GM23338 (cell line): ENCODE data around the gene CDK17. TPM values are rescaled to one million over a fixed set of nuclear protein-coding genes. Genes with fewer than 3 reads are reported as not detected.

ENCODE experiments used
- ATAC-seq: fragments of 200-7000 bp; cut with Tn5 transposase; 3 replicates; pipeline ENCODE4 v1.9.1; 2020
- DNase-seq: peaks from one replicate; pipeline ENCODE4 v3.0.0-alpha.2; 2015; ENCODE audit warnings: low spot score
- H2AFZ ChIP-seq: fragments of 200-600 bp; sonication (generic); 2 replicates; pipeline ENCODE4 v1.8.0; 2016; ENCODE audit warnings: antibody characterized with exemption, mild to moderate bottlenecking, moderate library complexity
- H3F3A ChIP-seq: fragments of 200-600 bp; sonication (generic); replicated peaks from 2 replicates; pipeline ENCODE4 v1.8.0; 2017; ENCODE audit warnings: antibody characterized with exemption, mixed run types, low read depth
- H3K27ac ChIP-seq: fragments of 200-600 bp; sonication (generic); 2 replicates; pipeline ENCODE4 v1.6.1; 2016; ENCODE audit warnings: low read depth
- H3K27me3 ChIP-seq: fragments of 200-600 bp; sonication (generic); 2 replicates; pipeline ENCODE4 v1.8.0; 2016; ENCODE audit warnings: mild to moderate bottlenecking, mixed run types, moderate library complexity; ENCODE audit not compliant: insufficient read depth
- H3K36me3 ChIP-seq: fragments of 200-600 bp; sonication (generic); 2 replicates; pipeline ENCODE4 v1.8.0; 2016; ENCODE audit warnings: mild to moderate bottlenecking; ENCODE audit not compliant: insufficient read depth
- H3K4me1 ChIP-seq: fragments of 200-600 bp; sonication (generic); 2 replicates; pipeline ENCODE4 v1.8.0; 2016; ENCODE audit warnings: mild to moderate bottlenecking, moderate library complexity; ENCODE audit not compliant: insufficient read depth
- H3K4me2 ChIP-seq: fragments of 200-600 bp; sonication (generic); 2 replicates; pipeline ENCODE4 v1.7.1; 2017; ENCODE audit warnings: mixed run types
- H3K4me3 ChIP-seq: fragments of 200-600 bp; sonication (generic); 2 replicates; pipeline ENCODE4 v1.6.1; 2016; ENCODE audit warnings: mixed run types
- H3K79me2 ChIP-seq: fragments of 200-600 bp; sonication (generic); replicated peaks from 2 replicates; pipeline ENCODE4 v1.8.0; 2017; ENCODE audit warnings: mild to moderate bottlenecking; ENCODE audit not compliant: insufficient read depth
- H3K9me2 ChIP-seq: fragments of 200-600 bp; sonication (generic); 2 replicates; pipeline ENCODE4 v1.8.0; 2017; ENCODE audit not compliant: insufficient read depth
- H4K20me1 ChIP-seq: fragments of 200-600 bp; sonication (generic); replicated peaks from 2 replicates; pipeline ENCODE4 v1.8.0; 2017; ENCODE audit warnings: mild to moderate bottlenecking; ENCODE audit not compliant: insufficient read depth
- H3K27ac Mint-ChIP-seq: 2 replicates; pipeline ENCODE4 v1.8.0; 2020; ENCODE audit warnings: inconsistent platforms, mild to moderate bottlenecking, moderate library complexity, mixed read lengths
- H3K27me3 Mint-ChIP-seq: 3 replicates; pipeline ENCODE4 v1.8.0; 2022; ENCODE audit warnings: low read depth, mild to moderate bottlenecking, moderate library complexity, mixed read lengths, inconsistent platforms; ENCODE audit not compliant: insufficient read depth, poor library complexity
- H3K36me3 Mint-ChIP-seq: 3 replicates; pipeline ENCODE4 v1.8.0; 2021; ENCODE audit warnings: low read depth, mild to moderate bottlenecking, inconsistent platforms, moderate library complexity, mixed read lengths
- H3K4me1 Mint-ChIP-seq: 3 replicates; pipeline ENCODE4 v1.8.0; 2020; ENCODE audit warnings: mild to moderate bottlenecking, inconsistent platforms, mixed read lengths
- H3K4me3 Mint-ChIP-seq: 3 replicates; pipeline ENCODE4 v1.8.0; 2021; ENCODE audit warnings: moderate library complexity, mild to moderate bottlenecking, inconsistent platforms, mixed read lengths
- H3K9me3 Mint-ChIP-seq: 3 replicates; pipeline ENCODE4 v1.8.0; 2020; ENCODE audit warnings: moderate library complexity, mild to moderate bottlenecking, inconsistent platforms, mixed read lengths
- CREB1 ChIP-seq: fragments of 250-450 bp; sonication (Bioruptor Pico); IDR thresholded peaks from 2 replicates; pipeline ENCODE4 v1.5.0; 2020; ENCODE audit warnings: low read depth, mild to moderate bottlenecking, moderate library complexity
- EZH2 ChIP-seq: fragments of 200-600 bp; sonication (generic); IDR thresholded peaks from one replicate; pipeline ENCODE4 v1.8.0; 2017; ENCODE audit warnings: antibody characterized with exemption, mild to moderate bottlenecking, low read depth; ENCODE audit not compliant: unreplicated experiment
- JUNB ChIP-seq: IDR thresholded peaks from one replicate; pipeline ENCODE4 v1.6.1; 2016; ENCODE audit warnings: antibody characterized with exemption; ENCODE audit not compliant: unreplicated experiment
- NANOG ChIP-seq: IDR thresholded peaks from 2 replicates; pipeline ENCODE4 v1.6.1; 2016; ENCODE audit warnings: antibody characterized with exemption, borderline replicate concordance
- ZNF114 ChIP-seq: fragments of 250-450 bp; sonication (Bioruptor Pico); IDR thresholded peaks from 2 replicates; pipeline ENCODE4 v1.5.0; 2020; ENCODE audit warnings: mild to moderate bottlenecking, moderate library complexity
- ZNF331 ChIP-seq: fragments of 250-450 bp; sonication (Bioruptor Pico); IDR thresholded peaks from 2 replicates; pipeline ENCODE4 v1.5.0; 2020; ENCODE audit warnings: low read depth, mild to moderate bottlenecking, moderate library complexity
- polyA plus RNA-seq: library from polyadenylated mRNA; unstranded; fragments of >200 nt; fragmentation: Nextera tagmentation; extraction: Ambion mirVana; gene quantifications from 2 replicates; pipeline ENCODE4 v1.2.1, GENCODE V29; 2016
- total RNA-seq: library from RNA; depleted of rRNA; stranded (reverse); fragments of >200 nt; shearing (Covaris generic); gene quantifications from 2 replicates; pipeline ENCODE4 v1.2.3, GENCODE V29; 2014
- TF ChIP-seq, protein P1 (sequence below), 2 experiments: fragments of 200-600 bp in 1 of 2; sonication (generic) in 1 of 2; conservative IDR thresholded peaks; 2 replicates each; pipeline versions ENCODE4 v1.5.1 to v1.6.1; 2016 to 2017; ENCODE audit warnings: antibody characterized with exemption in 2 of 2, low read depth in 2 of 2, mild to moderate bottlenecking in 2 of 2, moderate library complexity in 1 of 2
- TF ChIP-seq, protein P2 (sequence below): IDR thresholded peaks from one replicate; pipeline ENCODE4 v1.6.1; 2018; ENCODE audit warnings: antibody characterized with exemption; ENCODE audit not compliant: unreplicated experiment

Gene CDK17
- total and polyA plus RNA-seq, 2 experiments from 2014 or later: 7.6 to 34.2 TPM

DNA sequence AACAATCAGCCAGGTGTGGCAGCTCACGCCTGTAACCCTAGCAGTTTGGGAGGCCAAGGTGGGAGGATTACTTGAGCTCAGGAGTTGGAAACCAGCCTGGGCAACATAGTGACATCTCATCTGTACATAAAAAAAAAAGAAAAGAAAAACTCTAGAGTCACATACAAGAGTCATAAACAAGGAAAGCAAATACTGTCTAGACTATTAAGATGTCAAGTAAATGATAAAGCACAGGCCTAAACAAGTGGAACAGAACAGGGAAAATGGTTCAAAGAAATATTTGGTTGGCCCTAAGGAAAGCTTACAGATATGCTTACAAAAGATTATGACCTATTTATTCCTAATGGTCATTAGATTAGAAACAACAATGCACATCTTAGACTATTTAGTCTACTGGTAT is 12.3 kb downstream of the CDK17 start:
- no peaks in the 10 kb centered on the region for H3K27me3 Mint-ChIP-seq
- TF ChIP-seq, protein P1, sequence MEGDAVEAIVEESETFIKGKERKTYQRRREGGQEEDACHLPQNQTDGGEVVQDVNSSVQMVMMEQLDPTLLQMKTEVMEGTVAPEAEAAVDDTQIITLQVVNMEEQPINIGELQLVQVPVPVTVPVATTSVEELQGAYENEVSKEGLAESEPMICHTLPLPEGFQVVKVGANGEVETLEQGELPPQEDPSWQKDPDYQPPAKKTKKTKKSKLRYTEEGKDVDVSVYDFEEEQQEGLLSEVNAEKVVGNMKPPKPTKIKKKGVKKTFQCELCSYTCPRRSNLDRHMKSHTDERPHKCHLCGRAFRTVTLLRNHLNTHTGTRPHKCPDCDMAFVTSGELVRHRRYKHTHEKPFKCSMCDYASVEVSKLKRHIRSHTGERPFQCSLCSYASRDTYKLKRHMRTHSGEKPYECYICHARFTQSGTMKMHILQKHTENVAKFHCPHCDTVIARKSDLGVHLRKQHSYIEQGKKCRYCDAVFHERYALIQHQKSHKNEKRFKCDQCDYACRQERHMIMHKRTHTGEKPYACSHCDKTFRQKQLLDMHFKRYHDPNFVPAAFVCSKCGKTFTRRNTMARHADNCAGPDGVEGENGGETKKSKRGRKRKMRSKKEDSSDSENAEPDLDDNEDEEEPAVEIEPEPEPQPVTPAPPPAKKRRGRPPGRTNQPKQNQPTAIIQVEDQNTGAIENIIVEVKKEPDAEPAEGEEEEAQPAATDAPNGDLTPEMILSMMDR (conservative IDR thresholded peaks at IDR 0.05; ENCODE audit: low read depth in 2 of 2): no peak
- TF ChIP-seq, protein P2, sequence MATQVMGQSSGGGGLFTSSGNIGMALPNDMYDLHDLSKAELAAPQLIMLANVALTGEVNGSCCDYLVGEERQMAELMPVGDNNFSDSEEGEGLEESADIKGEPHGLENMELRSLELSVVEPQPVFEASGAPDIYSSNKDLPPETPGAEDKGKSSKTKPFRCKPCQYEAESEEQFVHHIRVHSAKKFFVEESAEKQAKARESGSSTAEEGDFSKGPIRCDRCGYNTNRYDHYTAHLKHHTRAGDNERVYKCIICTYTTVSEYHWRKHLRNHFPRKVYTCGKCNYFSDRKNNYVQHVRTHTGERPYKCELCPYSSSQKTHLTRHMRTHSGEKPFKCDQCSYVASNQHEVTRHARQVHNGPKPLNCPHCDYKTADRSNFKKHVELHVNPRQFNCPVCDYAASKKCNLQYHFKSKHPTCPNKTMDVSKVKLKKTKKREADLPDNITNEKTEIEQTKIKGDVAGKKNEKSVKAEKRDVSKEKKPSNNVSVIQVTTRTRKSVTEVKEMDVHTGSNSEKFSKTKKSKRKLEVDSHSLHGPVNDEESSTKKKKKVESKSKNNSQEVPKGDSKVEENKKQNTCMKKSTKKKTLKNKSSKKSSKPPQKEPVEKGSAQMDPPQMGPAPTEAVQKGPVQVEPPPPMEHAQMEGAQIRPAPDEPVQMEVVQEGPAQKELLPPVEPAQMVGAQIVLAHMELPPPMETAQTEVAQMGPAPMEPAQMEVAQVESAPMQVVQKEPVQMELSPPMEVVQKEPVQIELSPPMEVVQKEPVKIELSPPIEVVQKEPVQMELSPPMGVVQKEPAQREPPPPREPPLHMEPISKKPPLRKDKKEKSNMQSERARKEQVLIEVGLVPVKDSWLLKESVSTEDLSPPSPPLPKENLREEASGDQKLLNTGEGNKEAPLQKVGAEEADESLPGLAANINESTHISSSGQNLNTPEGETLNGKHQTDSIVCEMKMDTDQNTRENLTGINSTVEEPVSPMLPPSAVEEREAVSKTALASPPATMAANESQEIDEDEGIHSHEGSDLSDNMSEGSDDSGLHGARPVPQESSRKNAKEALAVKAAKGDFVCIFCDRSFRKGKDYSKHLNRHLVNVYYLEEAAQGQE: no peak
- TF ChIP-seq NANOG (no peak), EZH2 (no peak), ZNF331 (CRISPR knock-in tag) (no peak), ZNF114 (CRISPR knock-in tag) (no peak), CREB1 (no peak)
- H3K79me2 ChIP-seq: peaks cover 92% of the 10 kb centered on the region
- peaks cover 1% of the 10 kb centered on the region; the same call in 1 of the 3 replicates for H3K9me3 Mint-ChIP-seq
- no peak overlapping the region for H3K27ac Mint-ChIP-seq
- no peaks in the 10 kb centered on the region for H3K9me2 ChIP-seq
- peaks cover 2% of the 10 kb centered on the region; the same call in 2 of the 3 replicates for H3K36me3 Mint-ChIP-seq
- no peaks in the 10 kb centered on the region for H3F3A ChIP-seq
- H3K4me1 Mint-ChIP-seq: 0 out of 3 replicates have a peak, but pooled peaks cover 2% of the 10 kb centered on the region
- H2AFZ ChIP-seq: no peak overlapping the region
- H3K27ac ChIP-seq: no peak overlapping the region
- H3K4me3 Mint-ChIP-seq: no peak overlapping the region
- no peaks in the 10 kb centered on the region for H3K36me3 ChIP-seq
- no peak overlapping the region for H3K4me3 ChIP-seq
- DNase-seq (no peak), ATAC-seq (no peak)
- H3K4me2 ChIP-seq: no peak overlapping the region
- H3K27me3 ChIP-seq: no peaks in the 10 kb centered on the region
- H3K4me1 ChIP-seq: no peaks in the 10 kb centered on the region
- H4K20me1 ChIP-seq: peaks cover 3% of the 10 kb centered on the region

DNA sequence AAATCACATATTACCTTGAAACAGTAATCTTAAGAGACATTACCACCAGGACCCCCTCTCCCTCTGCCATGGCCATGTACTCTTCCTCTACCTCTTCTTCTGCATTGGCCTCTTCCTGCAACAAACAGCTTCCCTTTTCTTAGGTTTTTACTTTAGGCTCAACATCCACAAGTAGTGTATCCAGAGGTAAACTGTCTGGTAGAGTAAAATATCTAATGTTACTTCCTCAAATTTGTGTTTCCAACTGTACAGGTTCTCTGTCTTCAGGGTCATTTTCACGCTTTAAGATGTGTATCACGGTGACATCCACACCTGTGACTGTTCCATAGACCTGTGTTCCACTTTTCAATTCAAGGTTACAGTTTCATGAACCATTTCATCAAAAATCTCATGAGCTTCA is 13.4 kb downstream of the CDK17 start:
- Mint-ChIP-seq H3K4me1 (no peaks in the 10 kb centered on the region), H3K27me3 (no peaks in the 10 kb centered on the region), H3K27ac (no peak overlapping the region), H3K4me3 (no peak overlapping the region), H3K36me3 (peaks cover 9% of the 10 kb centered on the region; the same call in 2 of the 3 replicates), H3K9me3 (peaks cover 7% of the 10 kb centered on the region; the same call in 1 of the 3 replicates)
- DNase-seq (no peak), ATAC-seq (no peak)
- Histone ChIP-seq H2AFZ (no peak overlapping the region), H3K4me2 (no peak overlapping the region), H3K27ac (no peak overlapping the region), H4K20me1 (peaks cover 2% of the 10 kb centered on the region), H3K27me3 (no peaks in the 10 kb centered on the region), H3K4me1 (no peaks in the 10 kb centered on the region), H3K36me3 (no peaks in the 10 kb centered on the region), H3K4me3 (no peak overlapping the region), H3K9me2 (no peaks in the 10 kb centered on the region), H3F3A (no peaks in the 10 kb centered on the region), H3K79me2 (peaks cover 92% of the 10 kb centered on the region)
- TF ChIP-seq JUNB: no peak
- TF ChIP-seq, protein P2: no peak
